ENCODE results near the gene LEP. TPM values are rescaled to one million over a fixed set of nuclear protein-coding genes. Genes with fewer than 3 reads are reported as not detected.
A peak's percentile ranks its signal among the peaks of the same experiment; 100 is the strongest.

LEP gene
- total and polyA plus RNA-seq, 2 of the 8 experiments (the other 6 are each of a cell fraction or from before 2014, with no cell fraction given): not detected

GRCh38 chr7:128209229-128210035 is 31.6 kb upstream of the LEP start:
- Histone ChIP-seq H2BK120ac (replicated peaks; ENCODE audit: low read depth, low read length) (no peak overlapping the region), H3K4me3 (ENCODE audit: extremely low read depth in 1 of 4, insufficient read depth in 2 of 4, low read depth in 3 of 4, low read length in 4 of 4) (no peak overlapping the region), H4K91ac (replicated peaks; ENCODE audit: insufficient read length, low read length) (no peak overlapping the region), H2BK12ac (ENCODE audit: low read depth, low read length) (no peak overlapping the region), H3K4me2 (ENCODE audit: insufficient read depth in 1 of 2, low read depth in 2 of 2, low read length in 2 of 2) (peak overlapping the region in 1 of 2 experiments; percentile 4; a peak in 1 of 4 replicates), H3K79me2 (ENCODE audit: control insufficient read depth in 1 of 2, insufficient read depth in 2 of 2, low read length in 2 of 2) (no peaks in the 10 kb centered on the region), H3K18ac (ENCODE audit: extremely low read depth, low read length) (no peak overlapping the region), H2AFZ (ENCODE audit: low read length) (no peak overlapping the region), H2BK5ac (ENCODE audit: low read depth, low read length) (no peak overlapping the region), H3K4ac (replicated peaks; ENCODE audit: insufficient read length, low read depth, low read length) (no peak overlapping the region), H3K56ac (replicated peaks; ENCODE audit: insufficient read length, low read depth, low read length) (no peak overlapping the region), H3K4me1 (replicated peaks in 1 of 4; ENCODE audit: control insufficient read depth in 3 of 4, insufficient read depth in 4 of 4, low read length in 3 of 4) (peaks cover 6 to 16% (median 7%) of the 10 kb centered on the region in 4 experiments; a peak in 6 of 7 replicates), H2AK5ac (ENCODE audit: low read depth, low read length) (no peak overlapping the region), H3K36me3 (ENCODE audit: control insufficient read depth in 2 of 4, insufficient read depth in 4 of 4, low read length in 3 of 4) (no peaks in the 10 kb centered on the region), H2BK20ac (ENCODE audit: low read length) (no peak overlapping the region), H4K5ac (ENCODE audit: insufficient read length, low read depth, low read length) (no peak overlapping the region), H3K9ac (replicated peaks in 1 of 4; ENCODE audit: extremely low read depth in 1 of 4, low read depth in 3 of 4, low read length in 3 of 4) (no peak overlapping the region), H3K23me2 (ENCODE audit: low read depth, low read length) (no peaks in the 10 kb centered on the region), H3K23ac (ENCODE audit: insufficient read length) (no peak overlapping the region), H4K8ac (ENCODE audit: extremely low read depth, insufficient read depth, low read length) (no peak overlapping the region), H3K9me3 (ENCODE audit: insufficient read depth in 2 of 2, low read depth in 1 of 2, low read length in 1 of 2) (no peaks in the 10 kb centered on the region), H3K14ac (ENCODE audit: insufficient read length) (no peak overlapping the region), H3K27ac (ENCODE audit: low read depth, low read length) (no peak overlapping the region), H4K20me1 (replicated peaks in 1 of 2; ENCODE audit: control insufficient read depth in 1 of 2, insufficient read depth in 2 of 2, low read length in 2 of 2) (peaks cover 0 to 1% of the 10 kb centered on the region in 2 experiments), H2BK15ac (ENCODE audit: low read length) (peak overlapping the region; percentile 81; the same call in 1 of the 2 replicates), H3K27me3 (replicated peaks in 1 of 4; ENCODE audit: control insufficient read depth in 3 of 4, extremely low read depth in 1 of 4, insufficient read depth in 3 of 4, low read length in 3 of 4) (peaks cover 0 to 10% (median 5%) of the 10 kb centered on the region in 4 experiments; a peak in 3 of 7 replicates), H3K79me1 (ENCODE audit: low read depth, low read length) (no peaks in the 10 kb centered on the region)
- WGBS, 2 experiments (ENCODE audit: extremely low coverage in 1 of 2, insufficient coverage in 1 of 2, insufficient read length in 1 of 2, insufficient replicate concordance in 2 of 2, low coverage in 1 of 2, low lambda C conversion rate in 2 of 2, missing lambda C conversion rate in 1 of 2): 60% methylated on average over 28 of the region's 28 CpGs; no CpG with 5 or more reads in 1 of the 2 experiments
- CTCF ChIA-PET (ENCODE audit: partially characterized antibody): interaction anchor here (0.6 to 18.6 kb wide), 74 partner anchors 10 to 702 kb away, joined by 3 to 347 read pairs (median 6); partner anchors contain the start of genes FSCN3 and LRRC4
- POLR2A ChIA-PET (ENCODE audit: partially characterized antibody): interaction anchor here (0.7 to 2.1 kb wide), 6 partner anchors 10 to 107 kb away, joined by 3 to 6 read pairs (median 4); no protein-coding TSS in a partner anchor
- DNase-seq (ENCODE audit: low read depth in 1 of 2, low spot score in 2 of 2) (peak; percentile 53 to 82), FAIRE-seq (peak; percentile 98)
- peak; percentile 55 for TF ChIP-seq TEAD4 (IDR thresholded peaks at IDR 0.05; ENCODE audit: low read depth, low read length)
- peak; percentile 60; the same call in 1 of the 2 replicates for TF ChIP-seq JUND (IDR thresholded peaks at IDR 0.05; ENCODE audit: low read length)
- TF ChIP-seq SAP30 (IDR thresholded peaks at IDR 0.05; ENCODE audit: insufficient read depth, insufficient replicate concordance, low read length): no peak
- TF ChIP-seq CREB1 (IDR thresholded peaks at IDR 0.05): peak; percentile 42; the same call in 1 of the 2 replicates
- TF ChIP-seq MAFK (IDR thresholded peaks at IDR 0.05; ENCODE audit: low read depth, low read length): peak; percentile 41; the same call in 1 of the 2 replicates
- no peak for TF ChIP-seq GTF2F1 (IDR thresholded peaks at IDR 0.05; ENCODE audit: borderline replicate concordance, low read depth, low read length)
- peak; percentile 4 for TF ChIP-seq NANOG (IDR thresholded peaks at IDR 0.05; ENCODE audit: insufficient read depth, low read depth, low read length, poor library complexity, severe bottlenecking)
- TF ChIP-seq CTCF (IDR thresholded peaks at IDR 0.05; ENCODE audit: control extremely low read depth in 1 of 3, insufficient read depth in 1 of 3, low read depth in 1 of 3, low read length in 3 of 3): peak; percentile 99 to 100 (median 100)
- TF ChIP-seq SRF (IDR thresholded peaks at IDR 0.05; ENCODE audit: low read depth, low read length): no peak
